Measurements from ENCODE around the gene CRIP3.

CRIP3 gene

GRCh38 chr6:43267619-43268354 is 40.8 kb downstream of the CRIP3 start:
- peaks cover 68% of the 10 kb centered on the region for H3K27me3 ChIP-seq (ENCODE audit: control insufficient read depth, insufficient read depth, low read length)

GRCh38 chr6:43265564-43265963 is 43.1 kb downstream of the CRIP3 start:
- H3K9me3 ChIP-seq (replicated peaks; ENCODE audit: low read length) = no peaks in the 10 kb centered on the region
- H3K9ac ChIP-seq (ENCODE audit: low read depth, low read length) = no peak overlapping the region
- no peak overlapping the region for H3K4me2 ChIP-seq (ENCODE audit: low read length)
- H3K4me1 ChIP-seq (ENCODE audit: control insufficient read depth, insufficient read depth, low read length) = peaks cover 6% of the 10 kb centered on the region
- peaks cover 54% of the 10 kb centered on the region for H3K27me3 ChIP-seq (ENCODE audit: control insufficient read depth, insufficient read depth, low read length)
- H3K36me3 ChIP-seq (ENCODE audit: insufficient read depth, low read length) = no peaks in the 10 kb centered on the region
- H3K4me3 ChIP-seq (ENCODE audit: low read length) = no peak overlapping the region

More at GRCh38 chr6:43267619-43268354, 40.8 kb downstream of the CRIP3 start:
- no peaks in the 10 kb centered on the region for H3K9me3 ChIP-seq (replicated peaks; ENCODE audit: low read length)
- H3K9ac ChIP-seq (ENCODE audit: low read depth, low read length) = no peak overlapping the region
- H3K4me2 ChIP-seq (ENCODE audit: low read length) = no peak overlapping the region
- H3K4me1 ChIP-seq (ENCODE audit: control insufficient read depth, insufficient read depth, low read length) = peaks cover 6% of the 10 kb centered on the region
- no peak overlapping the region for H3K4me3 ChIP-seq (ENCODE audit: low read length)
- no peaks in the 10 kb centered on the region for H3K36me3 ChIP-seq (ENCODE audit: insufficient read depth, low read length)

DNA sequence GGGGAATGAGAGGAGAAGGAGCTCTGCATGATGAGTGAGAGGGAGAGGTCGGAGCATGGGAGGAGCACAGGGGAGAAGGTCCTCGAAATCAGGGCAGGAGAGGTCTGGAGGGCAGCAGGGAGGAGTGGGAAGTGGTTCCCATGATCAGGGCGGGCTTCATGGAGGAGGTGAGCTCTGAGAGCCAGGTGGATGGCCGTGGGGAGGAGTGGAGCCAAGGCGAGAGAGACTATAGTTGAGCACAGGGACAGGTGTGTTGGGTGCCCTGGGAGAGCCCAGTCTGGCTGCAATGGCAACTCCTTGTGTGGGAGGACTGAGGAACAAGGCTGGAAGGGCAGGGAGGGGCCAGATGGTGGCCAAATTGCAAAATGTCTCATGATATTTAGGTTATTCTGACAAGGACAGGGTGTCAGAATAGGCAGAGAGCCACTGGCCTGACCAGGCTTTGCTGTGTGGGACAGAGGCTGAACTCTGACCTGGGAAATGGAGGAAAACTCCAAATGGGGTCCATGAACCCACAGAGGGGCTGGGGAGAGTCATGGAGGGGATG is 44.0 kb downstream of the CRIP3 start:
- no peak overlapping the region for H3K9ac ChIP-seq (ENCODE audit: low read depth, low read length)
- H3K36me3 ChIP-seq (ENCODE audit: insufficient read depth, low read length) = no peaks in the 10 kb centered on the region
- peaks cover 53% of the 10 kb centered on the region for H3K27me3 ChIP-seq (ENCODE audit: control insufficient read depth, insufficient read depth, low read length)
- no peak overlapping the region for H3K4me3 ChIP-seq (ENCODE audit: low read length)
- no peak overlapping the region for H3K4me2 ChIP-seq (ENCODE audit: low read length)
- H3K4me1 ChIP-seq (ENCODE audit: control insufficient read depth, insufficient read depth, low read length) = peaks cover 6% of the 10 kb centered on the region
- H3K9me3 ChIP-seq (replicated peaks; ENCODE audit: low read length) = no peaks in the 10 kb centered on the region

GRCh38 chr6:43263314-43264178 is 45.1 kb downstream of the CRIP3 start:
- Histone ChIP-seq H3K9me3 (replicated peaks; ENCODE audit: low read length) (no peaks in the 10 kb centered on the region), H3K9ac (ENCODE audit: low read depth, low read length) (no peak overlapping the region), H3K36me3 (ENCODE audit: insufficient read depth, low read length) (no peaks in the 10 kb centered on the region), H3K4me2 (ENCODE audit: low read length) (no peak overlapping the region), H3K4me1 (ENCODE audit: control insufficient read depth, insufficient read depth, low read length) (no peaks in the 10 kb centered on the region), H3K27me3 (ENCODE audit: control insufficient read depth, insufficient read depth, low read length) (peaks cover 43% of the 10 kb centered on the region), H3K4me3 (ENCODE audit: low read length) (no peak overlapping the region)

DNA sequence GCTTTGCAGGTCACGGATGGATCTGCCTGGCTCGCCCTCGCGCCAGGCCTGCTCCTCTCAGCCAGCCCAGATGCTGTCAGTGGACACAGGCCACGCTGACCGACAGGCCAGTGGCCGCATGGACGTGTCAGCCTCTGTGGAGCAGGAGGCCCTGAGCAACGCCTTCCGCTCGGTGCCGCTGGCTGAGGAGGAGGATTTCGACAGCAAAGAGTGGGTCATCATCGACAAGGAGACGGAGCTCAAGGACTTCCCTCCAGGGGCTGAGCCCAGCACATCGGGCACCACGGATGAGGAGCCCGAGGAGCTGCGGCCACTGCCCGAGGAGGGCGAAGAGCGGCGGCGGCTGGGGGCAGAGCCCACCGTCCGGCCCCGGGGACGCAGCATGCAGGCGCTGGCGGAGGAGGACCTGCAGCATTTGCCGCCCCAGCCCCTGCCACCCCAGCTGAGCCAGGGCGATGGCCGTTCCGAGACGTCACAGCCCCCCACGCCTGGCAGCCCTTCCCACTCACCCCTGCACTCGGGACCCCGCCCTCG is 45.8 kb downstream of the CRIP3 start:
- no peaks in the 10 kb centered on the region for H3K36me3 ChIP-seq (ENCODE audit: insufficient read depth, low read length)
- H3K4me2 ChIP-seq (ENCODE audit: low read length) = no peak overlapping the region
- H3K4me3 ChIP-seq (ENCODE audit: low read length) = no peak overlapping the region
- H3K9me3 ChIP-seq (replicated peaks; ENCODE audit: low read length) = no peaks in the 10 kb centered on the region
- peaks cover 40% of the 10 kb centered on the region for H3K27me3 ChIP-seq (ENCODE audit: control insufficient read depth, insufficient read depth, low read length)
- H3K4me1 ChIP-seq (ENCODE audit: control insufficient read depth, insufficient read depth, low read length) = no peaks in the 10 kb centered on the region
- no peak overlapping the region for H3K9ac ChIP-seq (ENCODE audit: low read depth, low read length)

- Histone ChIP-seq H3K4me2 (ENCODE audit: low read length) (no peak overlapping the region), H3K9me3 (replicated peaks; ENCODE audit: low read length) (no peaks in the 10 kb centered on the region), H3K36me3 (ENCODE audit: insufficient read depth, low read length) (no peaks in the 10 kb centered on the region), H3K27me3 (ENCODE audit: control insufficient read depth, insufficient read depth, low read length) (peaks cover 39% of the 10 kb centered on the region), H3K4me3 (ENCODE audit: low read length) (no peak overlapping the region), H3K9ac (ENCODE audit: low read depth, low read length) (no peak overlapping the region), H3K4me1 (ENCODE audit: control insufficient read depth, insufficient read depth, low read length) (no peaks in the 10 kb centered on the region)
Observed at GRCh38 chr6:43262000-43262779, 46.4 kb downstream of the CRIP3 start.

DNA sequence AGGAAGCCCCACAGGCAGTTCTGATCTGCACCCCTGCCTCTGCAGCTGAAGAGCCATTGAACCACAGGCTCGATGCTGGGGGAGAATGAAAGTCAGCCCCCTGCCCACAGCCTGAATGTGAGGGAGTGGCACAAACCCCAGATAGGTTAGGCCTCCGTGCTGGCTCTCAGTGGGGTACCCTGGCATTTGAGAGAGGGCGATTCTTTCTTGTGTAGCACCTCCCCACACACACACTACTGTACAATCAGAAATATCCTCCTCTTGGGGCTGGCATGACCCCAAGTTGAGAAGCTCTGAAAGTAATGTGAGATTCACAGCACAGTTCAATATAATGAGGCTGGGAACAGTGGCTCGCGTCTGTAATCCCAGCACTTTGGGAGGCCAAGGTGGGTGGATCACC is 47.4 kb downstream of the CRIP3 start:
- Histone ChIP-seq H3K4me2 (ENCODE audit: low read length) (no peak overlapping the region), H3K9ac (ENCODE audit: low read depth, low read length) (no peak overlapping the region), H3K27me3 (ENCODE audit: control insufficient read depth, insufficient read depth, low read length) (peaks cover 41% of the 10 kb centered on the region), H3K9me3 (replicated peaks; ENCODE audit: low read length) (no peaks in the 10 kb centered on the region), H3K36me3 (ENCODE audit: insufficient read depth, low read length) (no peaks in the 10 kb centered on the region), H3K4me3 (ENCODE audit: low read length) (no peak overlapping the region), H3K4me1 (ENCODE audit: control insufficient read depth, insufficient read depth, low read length) (no peaks in the 10 kb centered on the region)

GRCh38 chr6:43260791-43261190 is 47.8 kb downstream of the CRIP3 start:
- H3K36me3 ChIP-seq (ENCODE audit: insufficient read depth, low read length) = no peaks in the 10 kb centered on the region
- H3K9ac ChIP-seq (ENCODE audit: low read depth, low read length) = no peak overlapping the region
- no peak overlapping the region for H3K4me2 ChIP-seq (ENCODE audit: low read length)
- peaks cover 39% of the 10 kb centered on the region for H3K27me3 ChIP-seq (ENCODE audit: control insufficient read depth, insufficient read depth, low read length)
- H3K4me3 ChIP-seq (ENCODE audit: low read length) = no peak overlapping the region
- H3K4me1 ChIP-seq (ENCODE audit: control insufficient read depth, insufficient read depth, low read length) = no peaks in the 10 kb centered on the region
- no peaks in the 10 kb centered on the region for H3K9me3 ChIP-seq (replicated peaks; ENCODE audit: low read length)

- no peak overlapping the region for H3K4me2 ChIP-seq (ENCODE audit: low read length)
- no peaks in the 10 kb centered on the region for H3K9me3 ChIP-seq (replicated peaks; ENCODE audit: low read length)
- no peak overlapping the region for H3K4me3 ChIP-seq (ENCODE audit: low read length)
- no peaks in the 10 kb centered on the region for H3K36me3 ChIP-seq (ENCODE audit: insufficient read depth, low read length)
- H3K9ac ChIP-seq (ENCODE audit: low read depth, low read length) = no peak overlapping the region
- peaks cover 32% of the 10 kb centered on the region for H3K27me3 ChIP-seq (ENCODE audit: control insufficient read depth, insufficient read depth, low read length)
- H3K4me1 ChIP-seq (ENCODE audit: control insufficient read depth, insufficient read depth, low read length) = no peaks in the 10 kb centered on the region
Observed at GRCh38 chr6:43258807-43259686, 49.6 kb downstream of the CRIP3 start.

GRCh38 chr6:43258180-43258579 is 50.4 kb downstream of the CRIP3 start:
- Histone ChIP-seq H3K36me3 (ENCODE audit: insufficient read depth, low read length) (no peaks in the 10 kb centered on the region), H3K4me1 (ENCODE audit: control insufficient read depth, insufficient read depth, low read length) (no peaks in the 10 kb centered on the region), H3K4me3 (ENCODE audit: low read length) (no peak overlapping the region), H3K4me2 (ENCODE audit: low read length) (no peak overlapping the region), H3K9ac (ENCODE audit: low read depth, low read length) (no peak overlapping the region), H3K9me3 (replicated peaks; ENCODE audit: low read length) (no peaks in the 10 kb centered on the region), H3K27me3 (ENCODE audit: control insufficient read depth, insufficient read depth, low read length) (peaks cover 37% of the 10 kb centered on the region)
